DMS153 (cell line): Measurements from ENCODE around the gene BPHL.
"Not testable (repeated sequence)": the region's sequence is repeated elsewhere in the genome, so short reads cannot be mapped to it uniquely, and the experiment has no call there.

Experiments used
- DNase-seq: peaks from one replicate; lab custom pipeline; 2025; lab: John Stamatoyannopoulos, UW

BPHL gene

DNA sequence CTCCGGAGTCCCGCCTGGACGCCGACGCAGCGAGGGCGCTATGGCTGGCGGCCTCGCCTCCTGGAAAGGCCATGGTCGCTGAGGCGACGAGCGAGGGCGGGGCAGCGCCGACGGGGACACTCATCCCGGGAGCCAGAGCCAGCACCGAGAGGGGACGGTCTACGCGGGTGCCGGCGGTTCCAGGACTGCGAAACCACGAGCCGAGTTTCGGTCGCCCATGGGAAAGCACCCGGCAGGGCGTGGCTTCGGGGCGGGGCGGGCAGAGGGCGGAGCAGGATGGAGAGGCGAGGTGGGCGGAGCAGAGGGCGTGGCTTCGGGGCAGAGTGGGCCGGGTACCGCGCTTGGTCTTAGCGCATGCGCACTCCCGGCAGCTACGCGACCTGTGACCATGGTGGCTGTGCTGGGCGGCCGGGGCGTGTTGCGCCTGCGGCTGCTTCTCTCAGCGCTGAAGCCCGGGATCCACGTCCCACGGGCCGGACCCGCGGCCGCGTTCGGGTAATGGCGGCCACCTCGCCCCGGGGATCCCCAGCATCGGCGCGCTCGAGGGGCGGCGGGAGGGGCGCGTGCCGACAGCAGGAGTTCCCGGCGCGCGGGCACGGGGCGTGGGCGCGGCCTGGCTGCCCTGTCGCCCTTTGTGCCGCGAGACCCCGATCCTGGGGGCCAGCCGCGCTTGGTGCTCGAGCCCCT lies at the start of gene BPHL:
Gene BPHL, plus strand, starts transcription at position 359 of the 687 bp plus-strand sequence. Its CDS starts 30 bp downstream, at position 389.
- DNase-seq: peak; percentile 66

DNA sequence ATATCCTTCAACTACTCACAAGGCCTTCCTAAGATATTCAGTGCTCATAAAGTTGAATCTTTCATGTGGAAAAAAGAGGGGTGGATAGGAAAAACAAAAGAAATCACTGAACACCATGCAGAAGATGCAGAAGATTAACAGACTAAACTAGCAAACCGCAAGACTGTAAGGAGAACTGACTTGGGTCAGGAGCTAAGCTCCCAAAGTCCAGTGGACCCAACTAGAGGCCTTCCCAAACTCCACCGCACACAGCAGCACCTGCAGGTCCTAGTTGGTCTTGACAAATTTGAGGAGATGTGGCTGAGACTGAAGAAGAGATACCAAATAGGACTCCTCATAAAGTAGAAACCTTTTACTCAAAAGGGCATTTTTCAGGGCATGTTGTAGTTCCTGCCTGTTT lies 46.9 kb upstream of the BPHL start:
- DNase-seq: no peak

DNA sequence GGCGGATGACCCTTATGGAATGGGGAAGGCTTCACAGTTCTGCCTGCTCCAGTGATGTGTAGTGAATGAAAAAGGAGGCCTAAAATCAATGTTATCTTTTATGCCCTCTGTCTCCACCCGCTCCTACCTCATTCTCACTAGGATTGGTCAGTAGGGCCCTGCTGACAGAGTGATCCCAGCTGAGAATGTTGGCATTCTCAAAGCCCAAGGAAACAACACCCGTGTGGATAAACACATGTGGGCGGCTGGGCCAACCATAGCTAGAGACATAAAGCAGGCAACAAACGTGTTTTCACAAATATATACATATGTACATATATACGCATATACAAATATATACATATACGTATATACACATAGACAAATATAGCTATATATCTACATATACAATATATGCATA lies 45.7 kb upstream of the BPHL start:
- no peak for DNase-seq

DNA sequence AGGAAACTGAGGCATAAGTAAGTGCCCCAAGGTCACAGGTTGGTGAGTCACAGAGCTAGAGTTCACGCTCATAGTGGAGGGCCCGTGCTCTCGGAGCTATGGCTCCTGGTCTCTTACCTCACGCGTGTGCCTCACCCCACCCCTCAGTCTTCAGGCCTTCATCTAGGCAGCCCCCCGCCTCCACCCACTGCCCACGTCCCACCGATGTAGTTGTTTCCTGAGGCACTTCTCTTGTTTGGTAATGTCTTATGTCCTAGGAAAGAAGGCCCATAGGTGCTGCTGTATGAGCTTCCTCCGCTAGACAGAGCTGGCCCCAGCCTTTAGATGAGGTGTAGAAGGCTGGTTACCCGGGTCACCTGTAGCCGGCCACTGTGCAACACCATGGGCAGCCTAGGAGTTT lies 45.1 kb upstream of the BPHL start:
- no peak for DNase-seq

DNA sequence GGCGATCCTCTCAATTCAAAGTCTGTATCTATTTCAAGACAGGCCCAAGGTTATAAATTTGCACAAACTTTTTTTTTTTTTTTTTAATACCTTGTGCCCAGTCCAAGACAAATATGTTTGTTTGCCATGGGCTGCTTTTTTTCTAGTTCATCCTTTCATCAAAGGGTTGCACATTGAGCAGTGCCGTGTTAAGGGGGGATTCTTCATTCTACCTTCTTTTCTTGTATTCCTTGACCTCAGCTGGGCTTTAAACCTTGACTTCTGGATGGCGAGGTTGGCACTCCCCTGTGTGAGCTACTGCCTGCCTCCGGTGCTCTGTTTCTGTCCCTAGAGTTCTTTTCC lies 42.8 kb upstream of the BPHL start:
- DNase-seq: no peak

DNA sequence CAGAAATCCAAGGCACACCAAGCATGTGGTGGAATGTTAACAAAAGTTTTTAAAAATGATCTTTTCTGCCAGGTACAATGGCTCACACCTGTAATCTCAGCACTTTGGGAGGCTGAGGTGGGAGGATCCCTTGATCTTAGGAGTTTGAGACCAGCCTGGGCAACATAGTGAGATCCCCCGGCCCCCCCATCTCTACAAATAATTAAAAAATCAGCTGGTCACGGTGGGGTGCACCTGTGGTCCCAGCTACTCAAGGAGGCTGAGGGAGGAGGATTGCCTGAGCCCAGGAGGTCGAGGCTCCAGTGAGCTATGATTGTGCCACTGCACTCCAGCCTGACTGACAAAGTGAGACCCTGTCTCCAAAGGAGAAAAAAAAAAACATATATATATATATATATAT lies 42.2 kb upstream of the BPHL start:
- DNase-seq: no peak

DNA sequence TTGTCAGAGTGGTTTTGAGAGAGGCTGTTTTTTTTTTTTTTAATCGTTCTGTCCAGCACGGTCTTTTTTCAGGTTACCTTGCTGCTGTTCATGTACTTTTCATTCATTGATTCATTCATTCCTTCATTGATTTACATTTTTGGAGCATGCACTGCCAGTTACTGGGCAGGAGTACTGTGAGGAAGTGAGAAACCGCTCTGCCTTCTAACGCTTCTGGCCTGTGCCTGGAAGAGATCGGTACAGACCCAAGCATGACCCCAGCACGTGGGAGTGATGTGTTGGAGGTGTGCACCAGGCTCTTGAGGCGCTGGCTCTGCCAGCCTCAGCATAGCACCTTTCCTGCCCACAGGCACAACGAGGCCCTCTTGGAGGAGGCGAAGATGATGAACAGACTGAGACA lies 41.1 kb upstream of the BPHL start:
- no peak for DNase-seq

DNA sequence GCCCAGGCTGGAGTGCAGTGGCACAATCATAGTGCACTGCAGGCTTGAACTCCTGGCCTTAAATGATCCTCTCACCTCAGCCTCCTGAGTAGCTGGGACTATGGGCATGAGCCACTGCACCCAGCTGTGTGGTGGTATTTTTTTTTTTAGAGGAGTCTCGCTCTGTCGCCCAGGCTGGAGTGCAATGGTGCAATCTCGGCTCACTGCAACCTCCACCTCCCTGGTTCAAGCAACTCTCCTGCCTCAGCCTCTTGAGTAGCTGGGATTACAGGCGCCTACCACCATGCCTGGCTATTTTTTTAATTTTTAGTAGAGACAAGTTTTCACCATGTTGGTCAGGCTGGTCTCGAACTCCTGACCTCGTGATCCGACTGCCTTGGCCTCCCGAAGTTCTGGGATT lies 39.6 kb upstream of the BPHL start:
- DNase-seq: not testable (repeated sequence)

DNA sequence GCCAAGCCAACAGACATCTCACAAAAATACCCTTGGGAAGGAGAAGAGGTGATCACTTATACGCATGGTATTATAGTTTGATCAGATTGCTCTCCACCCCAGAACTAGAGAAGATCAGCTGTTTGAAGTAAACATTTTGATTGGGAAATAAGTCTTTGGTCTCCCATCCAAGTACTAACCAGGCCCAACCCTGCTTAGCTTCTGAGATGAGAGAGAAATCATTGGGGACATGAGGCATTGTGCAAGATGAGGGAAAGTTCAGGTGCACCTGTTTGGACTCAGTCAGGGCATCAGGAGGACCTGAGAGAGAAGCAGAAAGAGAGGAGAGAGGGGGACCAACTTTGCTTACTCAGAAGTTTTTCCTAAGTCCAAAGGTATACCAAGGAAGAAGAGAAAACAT lies 38.8 kb upstream of the BPHL start:
- no peak for DNase-seq

DNA sequence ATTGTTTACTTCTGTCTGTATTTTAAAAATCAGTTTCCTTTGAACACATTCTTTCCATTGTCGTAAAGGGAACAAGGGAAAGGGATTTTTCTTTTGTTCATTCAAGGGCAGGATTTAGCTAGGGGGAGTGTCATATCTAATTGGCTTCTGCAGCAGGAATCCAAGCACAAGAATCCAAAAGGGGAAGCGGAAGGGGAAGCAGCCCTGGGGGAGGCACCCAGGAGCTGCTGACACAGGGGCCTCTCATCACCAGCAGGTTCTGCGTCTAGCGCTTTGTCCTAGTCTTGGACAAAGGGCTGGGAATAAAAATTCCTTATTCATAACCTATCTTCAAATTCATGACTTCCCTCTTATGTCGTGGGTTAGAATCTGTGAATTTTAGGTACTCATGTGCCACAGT lies 36.6 kb upstream of the BPHL start:
- DNase-seq: no peak

DNA sequence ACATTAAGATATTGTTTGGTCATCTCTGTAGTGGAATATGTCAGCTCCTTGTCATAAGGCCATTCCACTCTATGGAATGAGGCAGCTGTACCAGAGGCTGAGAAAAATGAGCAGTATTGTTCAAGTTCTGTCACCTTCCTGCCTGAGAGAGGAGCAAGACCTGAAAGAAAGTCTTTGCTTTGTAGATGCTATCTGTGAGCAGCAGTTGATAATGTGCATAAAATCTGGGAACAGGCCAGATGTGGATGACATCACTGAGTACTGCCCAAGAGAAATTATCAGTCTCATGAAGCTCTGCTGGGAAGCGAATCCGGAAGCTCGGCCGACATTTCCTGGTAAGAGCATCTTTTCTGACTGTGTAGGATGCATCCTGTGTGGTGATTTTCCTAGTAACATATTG lies 33.4 kb upstream of the BPHL start:
- no peak for DNase-seq

DNA sequence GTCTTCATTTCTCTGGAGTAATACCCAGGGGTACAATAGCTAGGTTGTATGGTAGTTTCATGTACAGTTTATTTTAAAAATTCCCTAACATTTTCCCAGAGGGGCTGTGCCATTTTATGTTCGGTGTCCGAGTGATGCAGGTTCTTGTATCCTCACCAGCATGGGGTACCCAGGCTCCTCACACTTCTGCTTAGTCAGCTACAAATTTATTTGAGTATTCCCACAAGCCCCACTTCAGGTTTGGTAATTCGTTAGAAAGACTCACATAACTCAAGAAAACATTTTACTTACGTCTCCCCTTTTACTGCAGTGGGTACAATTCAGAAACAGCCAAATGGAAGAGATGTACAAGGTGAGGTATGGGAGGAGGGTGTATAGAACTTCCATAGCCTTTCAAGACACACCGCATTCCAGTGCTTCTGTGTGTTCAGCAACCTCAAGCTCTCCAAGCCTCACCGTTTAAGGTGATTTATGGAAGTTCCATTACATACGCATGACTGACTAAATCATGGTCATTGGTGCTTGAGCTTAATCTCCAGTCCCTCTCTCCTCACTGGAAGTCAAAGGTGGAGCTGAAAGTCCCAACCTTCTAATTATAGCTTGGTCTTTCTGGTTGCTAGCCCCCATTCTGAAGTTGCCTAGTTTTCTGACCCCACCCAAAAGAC lies 32.1 kb upstream of the BPHL start:
- DNase-seq: no peak

DNA sequence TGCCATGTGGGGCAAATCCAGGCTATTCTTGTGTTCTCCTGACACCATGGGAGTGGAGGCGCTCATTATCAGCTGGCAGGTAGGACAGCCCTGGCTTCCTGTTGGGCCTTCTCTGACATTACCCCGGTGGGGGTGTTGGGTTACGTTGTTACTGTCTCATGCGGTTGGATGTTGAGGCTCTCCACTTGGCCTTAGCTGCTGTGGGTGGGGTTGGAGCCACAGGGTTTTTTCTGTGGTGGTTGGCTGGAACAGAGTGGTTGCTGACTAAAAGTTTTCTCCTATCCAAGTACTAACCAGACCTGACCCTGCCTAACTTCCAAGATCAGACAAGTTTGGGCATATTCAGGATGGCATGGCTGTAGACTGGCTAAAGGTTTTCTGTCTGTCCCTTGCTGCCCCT lies 30.1 kb upstream of the BPHL start:
- no peak for DNase-seq

DNA sequence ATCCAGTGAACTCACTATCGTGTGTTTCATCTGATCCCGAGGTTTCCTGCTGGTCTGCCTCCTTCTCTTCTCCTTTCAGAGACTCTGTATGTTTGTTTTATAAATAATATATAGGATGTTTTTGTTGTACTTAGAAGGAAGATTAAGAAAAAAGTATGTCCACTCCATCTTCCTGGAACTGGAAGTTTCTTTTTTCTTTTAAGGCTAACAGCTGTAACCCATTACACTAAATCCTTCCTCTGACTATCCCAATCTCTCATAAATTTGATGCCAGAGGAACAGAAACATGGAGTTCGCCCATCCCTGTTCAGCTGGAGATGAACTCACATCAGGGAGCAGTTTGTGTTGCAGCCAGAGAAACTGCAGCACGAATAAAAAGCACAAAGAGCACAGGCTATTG lies 29.5 kb upstream of the BPHL start:
- DNase-seq: no peak

DNA sequence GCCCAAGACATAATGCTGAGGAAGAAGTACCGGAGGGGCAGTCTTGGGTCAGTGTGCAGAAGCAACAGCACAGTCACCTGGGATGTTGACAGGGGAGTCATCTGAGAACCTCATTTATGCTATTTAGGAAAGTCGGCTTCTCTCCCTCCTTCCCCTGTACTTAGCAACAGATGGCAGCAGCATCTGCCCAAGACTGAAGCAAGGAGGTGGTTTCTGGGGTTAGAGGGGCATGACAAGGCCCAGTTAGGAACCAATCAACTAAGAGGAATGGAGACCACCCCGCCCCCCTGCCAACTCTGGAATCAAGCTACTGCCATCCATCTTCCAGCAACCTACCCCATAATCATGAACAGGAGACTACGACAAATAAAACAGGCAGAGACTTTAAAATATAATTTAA lies 28.5 kb upstream of the BPHL start:
- no peak for DNase-seq

DNA sequence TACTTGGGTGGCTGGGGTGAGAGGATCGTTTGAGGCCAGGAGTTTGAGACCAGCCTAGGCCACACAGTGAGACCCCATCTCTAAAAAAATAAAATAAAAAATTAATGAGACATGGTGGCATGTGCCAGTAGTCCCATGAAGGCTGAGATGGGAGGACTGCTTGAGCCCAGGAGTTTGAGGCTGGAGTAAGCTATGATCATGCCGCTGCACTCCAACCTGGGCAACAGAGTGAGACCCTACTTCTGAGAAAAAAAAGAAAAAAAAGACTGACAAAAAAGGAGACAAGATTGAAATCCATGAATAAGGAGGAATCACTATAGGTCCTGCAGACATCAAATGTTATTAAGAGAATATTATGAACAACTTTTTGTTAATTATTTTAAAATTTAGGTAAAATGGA lies 23.7 kb upstream of the BPHL start:
- no peak for DNase-seq

DNA sequence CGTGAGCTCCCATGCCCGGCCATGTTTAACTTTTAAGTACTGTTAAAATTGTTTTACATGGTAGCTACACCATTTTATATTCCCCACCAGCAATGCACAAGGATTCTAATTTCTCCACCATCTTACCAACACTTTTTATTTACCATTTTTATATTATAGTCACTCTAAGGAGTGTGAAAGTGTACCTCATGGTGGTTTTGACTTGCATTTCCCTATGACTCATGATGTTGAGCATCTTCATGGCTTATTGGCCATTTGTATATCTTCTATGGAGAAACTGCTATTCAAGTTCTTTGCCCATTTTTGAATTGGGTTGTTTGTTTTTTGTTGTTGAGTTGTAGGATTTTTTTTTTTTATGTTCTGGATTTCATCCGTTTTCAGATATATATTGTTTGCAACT lies 15.6 kb upstream of the BPHL start:
- DNase-seq: no peak

DNA sequence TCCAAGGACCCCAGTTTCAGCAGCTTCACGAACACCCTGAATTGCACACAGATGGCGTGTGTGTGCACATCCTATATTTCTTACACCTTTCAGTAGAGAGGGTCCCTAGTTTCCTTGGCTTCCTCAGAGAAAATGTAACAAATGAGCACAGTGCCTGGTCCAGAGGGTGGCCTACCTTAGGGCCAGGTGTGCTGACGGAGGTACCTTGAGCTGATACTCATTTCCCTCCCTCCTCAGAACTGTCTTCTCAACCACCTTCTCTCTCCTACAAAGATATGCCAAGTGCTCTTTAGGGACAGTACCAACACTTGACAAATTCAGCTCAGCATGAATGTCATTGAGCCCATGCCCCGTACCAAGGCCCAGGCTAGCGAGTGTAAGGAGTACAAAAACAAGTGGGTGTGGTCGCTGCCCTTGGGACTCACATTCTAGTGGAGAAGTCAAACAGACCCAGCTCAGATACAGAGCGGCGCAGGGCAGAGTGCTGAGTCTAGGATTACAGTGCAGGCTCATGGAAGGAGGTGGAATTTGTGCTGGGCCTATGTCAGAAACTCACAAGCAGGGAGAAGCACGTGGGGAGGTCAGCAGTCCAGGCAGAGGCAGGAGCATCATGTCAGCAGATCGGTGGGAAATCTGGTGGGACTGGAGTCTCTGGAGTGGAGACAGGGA lies 9.6 kb upstream of the BPHL start:
- DNase-seq: no peak

DNA sequence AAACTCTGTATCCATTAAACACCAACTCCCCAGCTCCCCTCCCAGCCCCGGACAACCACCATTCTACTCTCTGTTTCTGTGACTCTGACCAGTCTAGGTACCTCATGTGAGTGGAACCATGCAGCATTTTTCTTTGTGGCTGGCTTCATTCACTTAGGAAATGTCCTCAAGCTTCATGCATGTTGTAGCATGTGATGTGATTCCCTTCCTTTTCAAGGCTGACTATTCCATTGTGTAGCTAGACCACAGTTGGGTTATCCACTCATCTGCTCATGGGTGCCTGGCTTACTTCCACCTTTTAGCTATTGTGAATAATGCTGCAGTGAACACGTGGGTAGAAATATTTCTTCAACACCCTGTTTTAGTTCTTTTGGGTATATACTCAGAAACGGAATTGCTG lies 8.8 kb upstream of the BPHL start:
- DNase-seq: no peak

DNA sequence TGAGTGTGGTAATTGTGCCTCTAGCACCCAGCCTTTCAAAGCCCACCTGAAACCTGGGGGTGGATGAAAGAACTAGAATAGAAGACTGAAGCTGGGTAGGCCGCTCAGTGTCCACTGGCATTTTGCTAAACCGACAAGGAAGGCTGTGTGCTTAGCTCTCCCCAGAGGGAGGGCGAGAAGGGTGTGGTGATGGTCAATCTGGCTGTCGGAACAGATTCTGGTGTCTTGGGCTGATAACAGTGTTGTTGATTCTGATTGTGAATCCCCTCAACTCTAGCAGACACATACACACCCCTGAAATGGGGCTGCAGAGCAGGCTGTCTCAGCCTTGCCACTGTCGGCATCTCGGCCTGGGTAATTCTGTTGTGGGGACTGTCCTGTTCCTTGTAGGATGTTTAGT lies 4.1 kb upstream of the BPHL start:
- DNase-seq: no peak

DNA sequence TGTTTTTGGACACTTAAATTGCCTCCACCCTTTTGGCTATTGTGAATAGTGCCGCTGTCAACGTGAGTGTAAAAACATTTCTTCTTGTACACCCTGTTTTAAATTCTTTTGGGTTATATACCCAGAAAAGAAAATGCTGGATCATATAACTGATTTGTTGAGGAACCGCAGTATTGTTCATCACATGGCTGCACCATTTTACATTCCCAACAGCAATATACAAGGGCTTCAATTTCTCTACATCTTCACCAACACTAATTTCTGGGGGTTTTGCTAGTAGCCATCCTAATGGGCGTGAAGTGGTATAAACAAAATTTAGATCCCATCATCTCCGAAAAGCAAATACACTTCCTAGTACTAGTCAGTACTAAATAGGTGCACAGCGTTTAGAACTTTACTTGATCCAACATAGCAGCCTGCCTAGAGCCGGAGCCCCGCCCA lies 579 bp upstream of the BPHL start:
- DNase-seq: no peak

DNA sequence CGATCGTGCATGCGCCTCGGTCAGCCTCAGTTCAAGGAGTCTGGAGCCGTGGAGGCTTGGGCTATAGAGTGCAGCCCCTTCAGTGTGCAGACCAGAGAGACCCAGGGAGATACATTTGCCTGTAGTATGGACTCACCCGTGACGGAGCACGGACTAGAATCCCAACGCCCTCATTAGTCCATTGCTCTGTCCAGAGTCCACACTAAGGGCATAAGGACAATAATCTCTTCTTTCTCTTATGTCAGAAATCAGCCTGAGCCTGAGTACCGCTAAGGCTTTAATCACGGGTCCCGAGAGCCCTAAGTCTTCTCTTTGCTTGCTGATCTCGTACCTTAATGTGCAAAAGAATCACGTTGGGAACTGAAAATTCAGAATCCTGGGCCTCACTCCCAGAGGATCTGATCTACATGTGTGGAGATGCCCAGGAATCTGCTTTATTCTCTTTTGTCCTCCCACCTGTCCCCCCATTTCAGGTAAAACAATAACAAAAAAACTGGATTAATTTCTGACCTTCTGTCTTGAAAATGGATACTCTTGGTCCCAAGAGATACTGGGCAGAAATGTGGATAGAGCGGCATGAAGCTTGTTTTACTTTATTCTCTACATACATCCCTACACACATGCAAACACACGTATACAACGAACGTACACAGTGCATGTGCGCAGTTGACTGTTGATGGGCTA lies 671 bp downstream of the BPHL start:
- DNase-seq: no peak

DNA sequence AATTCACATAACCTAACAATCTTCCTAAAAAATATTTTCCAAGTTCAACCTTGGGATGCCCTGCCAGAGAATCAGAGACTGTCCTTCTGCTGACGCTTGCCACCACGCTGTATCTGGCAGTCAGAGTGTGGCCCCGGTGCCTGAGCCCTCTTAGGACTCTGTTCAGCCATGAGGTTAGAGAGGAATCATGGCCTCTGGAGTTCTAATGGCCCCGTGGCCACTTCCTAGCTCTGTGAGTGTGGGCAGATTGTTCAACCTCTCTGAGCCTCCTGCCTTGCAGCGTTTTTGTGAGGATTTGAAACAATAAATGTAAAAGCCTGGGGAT lies 2.2 kb downstream of the BPHL start:
- DNase-seq: no peak
